ENCODE measurements around the gene CAPZB. TPM values are rescaled to one million over a fixed set of nuclear protein-coding genes. Genes with fewer than 3 reads are reported as not detected.
A peak's percentile ranks its signal among the peaks of the same experiment; 100 is the strongest.

Gene CAPZB
- total RNA-seq, 4 donors from 2014 or later = 127 to 404 (median 136) TPM

- DNase-seq = no peak
These were observed 154.7 kb downstream of the CAPZB start for GRCh38 chr1:19330449-19331135.

GRCh38 chr1:19329611-19330010, 155.7 kb downstream of the CAPZB start:
- Histone ChIP-seq H3K9me3 (no peaks in the 10 kb centered on the region), H3K4me3 (no peak overlapping the region), H3K27me3 (no peaks in the 10 kb centered on the region), H3K4me1 (no peaks in the 10 kb centered on the region), H3K36me3 (peaks cover 0 to 5% (median 2%) of the 10 kb centered on the region in 4 donors), H3K27ac (no peak overlapping the region)
- no peak for DNase-seq
- intact Hi-C loops (cut with DNase I; ENCODE audit: low total_unique reads) (no loop called here), in situ Hi-C loops (cut with MboI; ENCODE audit: low pct_ligation_motif_present in 1 of 4, low pct_unique_long_range_greater_than_20kb in 1 of 4, low sequenced_read_pairs in 3 of 4) (no loop called here)
- no peak for TF ChIP-seq EP300 (IDR thresholded peaks at IDR 0.05; ENCODE audit: low read depth)
- no peak for TF ChIP-seq POLR2AphosphoS5 (IDR thresholded peaks at IDR 0.05)
- TF ChIP-seq POLR2A (IDR thresholded peaks at IDR 0.05) = no peak
- TF ChIP-seq CTCF (IDR thresholded peaks at IDR 0.05) = no peak
- 93 to 94% methylated on average over 4 to 5 of the region's 5 CpGs for WGBS, 2 donors (ENCODE audit: low coverage in 1 of 2)

More at GRCh38 chr1:19330449-19331135, 154.7 kb downstream of the CAPZB start:
- TF ChIP-seq CTCF (IDR thresholded peaks at IDR 0.05) = no peak
- TF ChIP-seq EP300 (IDR thresholded peaks at IDR 0.05; ENCODE audit: low read depth) = no peak
- no peak for TF ChIP-seq POLR2AphosphoS5 (IDR thresholded peaks at IDR 0.05)
- no peak for TF ChIP-seq POLR2A (IDR thresholded peaks at IDR 0.05)
- Histone ChIP-seq H3K9me3 (no peaks in the 10 kb centered on the region), H3K27me3 (no peaks in the 10 kb centered on the region), H3K4me1 (no peaks in the 10 kb centered on the region), H3K4me3 (no peak overlapping the region), H3K27ac (no peak overlapping the region), H3K36me3 (peaks cover 0 to 5% (median 2%) of the 10 kb centered on the region in 4 donors)
- intact Hi-C loops (cut with DNase I; ENCODE audit: low total_unique reads) = no loop called here
- 91% methylated on average over 13 of the region's 14 CpGs; no CpG with 5 or more reads in 1 of the 2 donors for WGBS, 2 donors (ENCODE audit: low coverage in 1 of 2)
- in situ Hi-C loops (cut with MboI; ENCODE audit: low pct_ligation_motif_present in 1 of 4, low pct_unique_long_range_greater_than_20kb in 1 of 4, low sequenced_read_pairs in 3 of 4) = no loop called here

GRCh38 chr1:19329188-19329587, 156.2 kb downstream of the CAPZB start:
- in situ Hi-C loops (cut with MboI; ENCODE audit: low pct_ligation_motif_present in 1 of 4, low pct_unique_long_range_greater_than_20kb in 1 of 4, low sequenced_read_pairs in 3 of 4) = no loop called here
- Histone ChIP-seq H3K36me3 (peaks cover 0 to 5% (median 2%) of the 10 kb centered on the region in 4 donors), H3K4me3 (no peak overlapping the region), H3K9me3 (no peaks in the 10 kb centered on the region), H3K4me1 (no peaks in the 10 kb centered on the region), H3K27ac (no peak overlapping the region), H3K27me3 (no peaks in the 10 kb centered on the region)
- TF ChIP-seq CTCF (IDR thresholded peaks at IDR 0.05) = no peak
- no peak for TF ChIP-seq POLR2AphosphoS5 (IDR thresholded peaks at IDR 0.05)
- TF ChIP-seq EP300 (IDR thresholded peaks at IDR 0.05; ENCODE audit: low read depth) = no peak
- no peak for TF ChIP-seq POLR2A (IDR thresholded peaks at IDR 0.05)
- intact Hi-C loops (cut with DNase I; ENCODE audit: low total_unique reads) = no loop called here
- 88 to 95% methylated on average over 4 to 13 of the region's 13 CpGs for WGBS, 2 donors (ENCODE audit: low coverage in 1 of 2)
- no peak for DNase-seq

- 96% methylated on average over 18 of the region's 18 CpGs; no CpG with 5 or more reads in 1 of the 2 donors for WGBS, 2 donors (ENCODE audit: low coverage in 1 of 2)
- peaks cover 0 to 5% (median 2%) of the 10 kb centered on the region in 4 donors for H3K36me3 ChIP-seq
These were observed 156.9 kb downstream of the CAPZB start for GRCh38 chr1:19328486-19328885.

More at GRCh38 chr1:19328486-19328885, 156.9 kb downstream of the CAPZB start:
- no peak overlapping the region for H3K4me3 ChIP-seq
- no peaks in the 10 kb centered on the region for H3K4me1 ChIP-seq
- no peaks in the 10 kb centered on the region for H3K9me3 ChIP-seq
- no peaks in the 10 kb centered on the region for H3K27me3 ChIP-seq
- TF ChIP-seq POLR2AphosphoS5 (IDR thresholded peaks at IDR 0.05) (peak in 1 of 3 donors; percentile 23), EP300 (IDR thresholded peaks at IDR 0.05; ENCODE audit: low read depth) (no peak), POLR2A (IDR thresholded peaks at IDR 0.05) (no peak), CTCF (IDR thresholded peaks at IDR 0.05) (no peak)
- no peak for DNase-seq
- H3K27ac ChIP-seq = no peak overlapping the region
- intact Hi-C loops (cut with DNase I; ENCODE audit: low total_unique reads) (no loop called here), in situ Hi-C loops (cut with MboI; ENCODE audit: low pct_ligation_motif_present in 1 of 4, low pct_unique_long_range_greater_than_20kb in 1 of 4, low sequenced_read_pairs in 3 of 4) (no loop called here)

Data from transverse colon (tissue), 4 donors.